HepG2 (cell line): ENCODE measurements around the gene TJP1. TPM values are rescaled to one million over a fixed set of nuclear protein-coding genes. Genes with fewer than 3 reads are reported as not detected.

Experiments
- DRAP1 ChIP-seq: IDR thresholded peaks from 2 replicates; pipeline ENCODE4 v1.6.1; 2016; ENCODE audit warnings: missing genetic modification reagents, missing compliant biosample characterization
- FOXA1 ChIP-seq, 2 experiments: fragments of 450-650 bp in 1 of 2; sonication (generic) in 1 of 2; formaldehyde crosslinking in 1 of 2; IDR thresholded peaks; 2 replicates each; pipeline versions ENCODE4 v1.4.0 to v1.6.1; 2016 to 2020; ENCODE audit warnings: missing genetic modification reagents in 1 of 2
- FOXM1 ChIP-seq: sonication (generic); formaldehyde crosslinking; IDR thresholded peaks from 2 replicates; pipeline ENCODE4 v1.5.0; 2020; ENCODE audit warnings: missing genetic modification reagents
- GZF1 ChIP-seq: sonication (generic); formaldehyde crosslinking; IDR thresholded peaks from 2 replicates; pipeline ENCODE4 v1.5.1; 2020; ENCODE audit warnings: mild to moderate bottlenecking, missing genetic modification reagents
- HDAC2 ChIP-seq: sonication (generic); formaldehyde crosslinking; IDR thresholded peaks from 2 replicates; pipeline ENCODE4 v1.4.0; 2020; ENCODE audit warnings: missing genetic modification reagents
- HMGXB3 ChIP-seq: sonication (generic); formaldehyde crosslinking; IDR thresholded peaks from 2 replicates; pipeline ENCODE4 v1.4.0; 2020; ENCODE audit warnings: missing genetic modification reagents, borderline replicate concordance
- HNF4G ChIP-seq, 2 experiments: sonication (generic) in 1 of 2; formaldehyde crosslinking in 1 of 2; IDR thresholded peaks; 2 replicates each; pipeline versions ENCODE4 v1.4.0 to v1.6.1; 2011 to 2020; ENCODE audit warnings: borderline replicate concordance in 2 of 2, low read depth in 2 of 2, mild to moderate bottlenecking in 2 of 2, low read length in 1 of 2, missing genetic modification reagents in 1 of 2, moderate library complexity in 1 of 2
- HOXA7 ChIP-seq: sonication (generic); formaldehyde crosslinking; IDR thresholded peaks from 2 replicates; pipeline ENCODE4 v1.8.1; 2022; ENCODE audit warnings: mild to moderate bottlenecking, missing genetic modification reagents, moderate library complexity
- JARID2 ChIP-seq: sonication (generic); formaldehyde crosslinking; IDR thresholded peaks from 2 replicates; pipeline ENCODE4 v1.8.1; 2023; ENCODE audit warnings: missing genetic modification reagents, inconsistent platforms; ENCODE audit not compliant: insufficient replicate concordance
- KAT7 ChIP-seq: IDR thresholded peaks from 2 replicates; pipeline ENCODE4 v1.6.1; 2018; ENCODE audit warnings: borderline replicate concordance, missing compliant biosample characterization
- KMT2B ChIP-seq: IDR thresholded peaks from 2 replicates; pipeline ENCODE4 v1.6.1; 2016; ENCODE audit warnings: missing genetic modification reagents, missing compliant biosample characterization
- MED1 ChIP-seq: sonication (generic); formaldehyde crosslinking; IDR thresholded peaks from 2 replicates; pipeline ENCODE4 v1.4.0; 2020; ENCODE audit warnings: missing genetic modification reagents
- NONO ChIP-seq, 2 experiments: fragments of 450-650 bp in 1 of 2; sonication (generic) in 1 of 2; formaldehyde crosslinking in 1 of 2; IDR thresholded peaks in 1 of 2; conservative IDR thresholded peaks in 1 of 2; 2 replicates each; pipeline versions ENCODE4 v1.6.1 to v1.8.0; 2017 to 2022; ENCODE audit warnings: mild to moderate bottlenecking in 1 of 2, missing genetic modification reagents in 1 of 2, moderate library complexity in 1 of 2
- PATZ1 ChIP-seq: sonication (generic); formaldehyde crosslinking; IDR thresholded peaks from 2 replicates; pipeline ENCODE4 v1.4.0; 2020; ENCODE audit warnings: missing genetic modification reagents
- PHB2 ChIP-seq: fragments of 450-650 bp; IDR thresholded peaks from 2 replicates; pipeline ENCODE4 v1.6.1; 2018; ENCODE audit not compliant: partially characterized antibody
- REL ChIP-seq: sonication (generic); formaldehyde crosslinking; conservative IDR thresholded peaks from 2 replicates; pipeline ENCODE4 v1.8.0; 2022; ENCODE audit warnings: mild to moderate bottlenecking, missing genetic modification reagents, moderate library complexity
- SAP130 ChIP-seq: IDR thresholded peaks from 2 replicates; pipeline ENCODE4 v1.6.1; 2016; ENCODE audit warnings: low read depth
- ZNF253 ChIP-seq: sonication (generic); formaldehyde crosslinking; IDR thresholded peaks from 2 replicates; pipeline ENCODE4 v1.8.0; 2022; ENCODE audit warnings: mild to moderate bottlenecking, missing genetic modification reagents, borderline replicate concordance
- ZNF275 ChIP-seq: sonication (generic); formaldehyde crosslinking; IDR thresholded peaks from 2 replicates; pipeline ENCODE4 v1.8.0; 2022; ENCODE audit warnings: missing genetic modification reagents, mild to moderate bottlenecking, inconsistent platforms, borderline replicate concordance
- ZNF337 ChIP-seq: sonication (generic); formaldehyde crosslinking; IDR thresholded peaks from 2 replicates; pipeline ENCODE4 v1.5.1; 2020; ENCODE audit warnings: missing genetic modification reagents, low read depth, mild to moderate bottlenecking, borderline replicate concordance
- ZNF430 ChIP-seq: sonication (generic); formaldehyde crosslinking; IDR thresholded peaks from 2 replicates; pipeline ENCODE4 v1.9.0; 2021; ENCODE audit warnings: mild to moderate bottlenecking, missing genetic modification reagents
- ZNF777 ChIP-seq: sonication (generic); formaldehyde crosslinking; IDR thresholded peaks from 2 replicates; pipeline ENCODE4 v1.4.0; 2020; ENCODE audit warnings: missing genetic modification reagents
- polyA plus RNA-seq, 8 experiments: library from polyadenylated mRNA; depleted of rRNA in 3 of 8; stranded (reverse) in 7 of 8; unstranded in 1 of 8; fragments of >200 nt; fragmentation: Illumina TruSeq in 4 of 8; extraction: Trizol in 4 of 8; gene quantifications; 2 replicates each; pipeline versions ENCODE4 v1.2.1 to v1.2.3, GENCODE V29; 2011 to 2016; ENCODE audit warnings: low read depth in 4 of 8, missing spikeins in 1 of 8, mixed read lengths in 1 of 8; ENCODE audit not compliant: insufficient read depth in 1 of 8
- total RNA-seq, 5 experiments: library from RNA; depleted of rRNA; stranded (reverse); fragments of >200 nt; fragmentation: Illumina TruSeq; extraction: Trizol; gene quantifications; 2 replicates each; pipeline ENCODE4 v1.2.3, GENCODE V29; 2016; ENCODE audit warnings: low read depth in 1 of 5

Gene TJP1
- total and polyA plus RNA-seq, 2 of the 13 experiments (the other 11 are each of a cell fraction or from before 2014, with no cell fraction given): 25.9 to 27.1 TPM

- TF ChIP-seq PHB2: no peak
- TF ChIP-seq FOXA1 (IDR thresholded peaks at IDR 0.05): no peak
- no peak for TF ChIP-seq FOXA1 (CRISPR knock-in tag; IDR thresholded peaks at IDR 0.05)
- TF ChIP-seq HNF4G (IDR thresholded peaks at IDR 0.05; ENCODE audit: borderline replicate concordance, low read depth, low read length): no peak
- TF ChIP-seq HNF4G (CRISPR knock-in tag; IDR thresholded peaks at IDR 0.05; ENCODE audit: borderline replicate concordance, low read depth): no peak
- TF ChIP-seq DRAP1 (CRISPR knock-in tag): no peak
- TF ChIP-seq ZNF337 (CRISPR knock-in tag): 0 out of 2 replicates have a peak, but pooled peaks have one; percentile 16
- 0 out of 2 replicates have a peak, but pooled peaks have one; percentile 61 for TF ChIP-seq ZNF430 (CRISPR knock-in tag)
- no peak for TF ChIP-seq JARID2 (CRISPR knock-in tag)
- TF ChIP-seq GZF1 (CRISPR knock-in tag): no peak
- no peak for TF ChIP-seq ZNF253
- no peak for TF ChIP-seq HMGXB3 (CRISPR knock-in tag)
- TF ChIP-seq MED1 (CRISPR knock-in tag): peak; percentile 42; the same call in 1 of the 2 replicates
- TF ChIP-seq KMT2B (CRISPR knock-in tag): no peak
- peak; percentile 66 for TF ChIP-seq PATZ1 (CRISPR knock-in tag)
- no peak for TF ChIP-seq ZNF275
- TF ChIP-seq KAT7 (CRISPR knock-in tag): no peak
- TF ChIP-seq HOXA7: no peak
- 0 out of 2 replicates have a peak, but pooled peaks have one; percentile 58 for TF ChIP-seq REL (CRISPR knock-in tag)
- TF ChIP-seq ZNF777 (CRISPR knock-in tag): peak; percentile 73; the same call in 1 of the 2 replicates
- TF ChIP-seq NONO (IDR thresholded peaks at IDR 0.05): no peak
- peak; percentile 70 for TF ChIP-seq NONO (CRISPR knock-in tag; conservative IDR thresholded peaks at IDR 0.05)
- TF ChIP-seq HDAC2 (CRISPR knock-in tag): 0 out of 2 replicates have a peak, but pooled peaks have one; percentile 6
- peak; percentile 75 for TF ChIP-seq SAP130 (CRISPR knock-in tag)
- no peak for TF ChIP-seq FOXM1
Observed at GRCh38 chr15:29822100-29822683, at the start of gene TJP1 (continued).
